Adrenal gland (tissue), 12 donors: Measurements from ENCODE around the gene ACTL7B. TPM values are rescaled to one million over a fixed set of nuclear protein-coding genes. Genes with fewer than 3 reads are reported as not detected.

Experiments
- DNase-seq, 7 donors: peaks; one replicate each; pipeline ENCODE4 v3.0.0-alpha.2; 2019 to 2020
- H3K27ac ChIP-seq, 5 donors: fragments of 200-600 bp; sonication (generic) in 4 of 5; 1 replicate in 3 of 5; 2 replicates in 2 of 5; pipeline versions ENCODE4 v1.5.1 to v1.8.0; 2016 to 2020; ENCODE audit warnings: mild to moderate bottlenecking in 1 of 5
- H3K27me3 ChIP-seq: fragments of 200-600 bp; 2 replicates; pipeline ENCODE4 v1.8.0; 2021
- H3K36me3 ChIP-seq, 2 donors: fragments of 200-600 bp; replicated peaks in 1 of 2; 1 replicate in 1 of 2; 2 replicates in 1 of 2; pipeline versions ENCODE4 v1.5.1 to v1.8.0; 2018 to 2022
- H3K4me1 ChIP-seq, 2 donors: fragments of 200-600 bp; replicated peaks in 1 of 2; 1 replicate in 1 of 2; 2 replicates in 1 of 2; pipeline versions ENCODE4 v1.5.1 to v1.8.0; 2018 to 2021
- H3K4me3 ChIP-seq, 4 donors: fragments of 200-600 bp; sonication (generic) in 3 of 4; one replicate each; pipeline ENCODE4 v1.5.1; 2016 to 2018
- H3K9me3 ChIP-seq, 3 donors: fragments of 200-600 bp; sonication (generic) in 1 of 3; replicated peaks in 1 of 3; 1 replicate in 2 of 3; 2 replicates in 1 of 3; pipeline versions ENCODE4 v1.5.1 to v1.8.0; 2016 to 2021
- CTCF ChIP-seq, 6 experiments: fragments of 450-650 bp in 4 of 6; fragments of 200-600 bp in 2 of 6; sonication (generic) in 1 of 6; IDR thresholded peaks; 1 replicate in 5 of 6; 2 replicates in 1 of 6; pipeline versions ENCODE4 v1.5.1 to v1.8.0; 2016 to 2021; ENCODE audit warnings: antibody characterized with exemption in 6 of 6, mild to moderate bottlenecking in 2 of 6, moderate library complexity in 1 of 6
- POLR2A ChIP-seq, 2 donors: fragments of 450-650 bp; IDR thresholded peaks; one replicate each; pipeline ENCODE4 v1.6.1; 2017; ENCODE audit warnings: antibody characterized with exemption in 2 of 2, mild to moderate bottlenecking in 2 of 2, moderate library complexity in 1 of 2
- WGBS, 4 donors: extraction: QIAGEN DNeasy Blood & Tissue Kit in 2 of 4; methylation state at CpG; one replicate each; pipeline versions ENCODE4 v1.1.5 to v1.1.7; 2013 to 2017; 5-methylcytosine and 5-hydroxymethylcytosine counted together
- intact Hi-C, 2 donors: fragments of 100-400 bp; cut with DNase I; formaldehyde crosslinking; loops; one replicate each; pipeline versions ENCODE4 v1.14.1 to v1.15.0; 2022 to 2023
- polyA plus RNA-seq, 3 donors: library from polyadenylated mRNA; stranded (reverse); fragments of 200-250 nt in 2 of 3; fragments of 350-450 nt in 1 of 3; fragmentation: Illumina TruSeq in 1 of 3; extraction: RNeasy Lipid Tissue Mini Kit (QIAGEN cat#74804) in 1 of 3; gene quantifications; one replicate each; pipeline ENCODE4 v1.2.3, GENCODE V29; 2013 to 2014
- small RNA-seq, 2 donors: library from RNA; depleted of rRNA; stranded (forward); fragments of <200 nt; gene quantifications; one replicate each; pipeline ENCODE3, GENCODE V24; 2016
- total RNA-seq, 9 donors: library from RNA; depleted of rRNA in 4 of 9; stranded (reverse); fragments of >200 nt in 4 of 9; fragments of 120-200 nt in 1 of 9; fragmentation: NEBNext Ultra II Directional in 1 of 9; extraction: Animal tissue kit (Norgen Biotek cat#: 25700) in 1 of 9; gene quantifications; one replicate each; pipeline versions ENCODE4 v1.1.0 to v1.2.4, GENCODE V29; 2013 to 2023
- donor health status: healthy with polysubstance abuse.
- donor health status: Bipolar disorder and iron deficiency.
- donor health status: DM: yes; HTN: yes; CAD: no.
- donor health status: DM: no; HTN: no; CAD: no.
- donor health status: DM: no; HTN: no; CAD: no.
- donor health status: DM: yes; HTN: yes; CAD: no.

The ACTL7B gene
- total and polyA plus RNA-seq, 12 donors: 0.12 to 0.95 (median 0.27) TPM; not detected in 4

DNA sequence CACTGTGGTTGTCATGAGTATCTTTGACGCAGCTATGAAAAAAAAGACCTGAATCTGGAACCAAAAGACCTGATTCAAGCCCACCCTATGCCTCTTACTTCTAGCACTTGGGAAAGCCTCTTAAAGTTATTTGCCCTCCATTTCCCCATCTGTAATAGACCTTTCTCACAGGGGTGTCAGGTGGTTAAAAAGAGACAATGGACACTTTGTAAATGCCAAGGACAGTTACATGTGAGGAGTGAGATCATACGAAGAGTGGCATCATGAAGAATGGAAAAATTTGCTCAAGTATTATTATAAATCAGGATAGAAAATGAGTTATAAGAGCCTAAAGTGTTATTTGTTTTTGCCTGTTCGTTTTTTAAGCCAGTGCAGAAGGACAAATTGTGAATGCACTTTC lies 46.5 kb downstream of the ACTL7B start:
- no peak overlapping the region for H3K27ac ChIP-seq
- 48 to 55% (median 54%) methylated on average over 3 of the region's 3 CpGs for WGBS, 4 donors
- H3K36me3 ChIP-seq: no peaks in the 10 kb centered on the region
- intact Hi-C loops: no loop called here
- peaks cover 0 to 6% of the 10 kb centered on the region in 2 donors for H3K4me1 ChIP-seq
- no peaks in the 10 kb centered on the region for H3K27me3 ChIP-seq
- no peak overlapping the region for H3K4me3 ChIP-seq
- H3K9me3 ChIP-seq: no peaks in the 10 kb centered on the region
- DNase-seq: no peak
- TF ChIP-seq POLR2A (IDR thresholded peaks at IDR 0.05) (no peak), CTCF (IDR thresholded peaks at IDR 0.05) (no peak)

Small RNA genes within 50 kb of the gene (small RNA-seq; reads per million reads assigned to genes)
- 0 reads per million in 2 donors for gene AL359692.1

Other genes starting within 250 kb of the ACTL7B start
- not detected for gene ACTL7A, start 6.3 kb upstream of the ACTL7B start, total RNA-seq
- not detected for gene ACTL7A, start 6.3 kb upstream of the ACTL7B start, polyA plus RNA-seq
- gene ELP1, start 78.1 kb upstream of the ACTL7B start, total RNA-seq: 100 to 1,000 TPM in 8 of 9 donors, 10 to 100 TPM in 1; 72.5 to 768 (median 158) TPM
- 100 to 1,000 TPM in 1 of 3 donors, 10 to 100 TPM in 2; 54.3 to 261 (median 63.5) TPM for gene ELP1, start 78.1 kb upstream of the ACTL7B start, polyA plus RNA-seq
- gene ABITRAM, start 78.4 kb upstream of the ACTL7B start, total RNA-seq: 10 to 100 TPM in 6 of 9 donors, 1 to 10 TPM in 3; 3.5 to 20.2 (median 12.1) TPM
- 10 to 100 TPM; 13.2 to 33.0 (median 17.1) TPM for gene ABITRAM, start 78.4 kb upstream of the ACTL7B start, polyA plus RNA-seq
- gene CTNNAL1, start 157.5 kb upstream of the ACTL7B start, total RNA-seq: 100 to 1,000 TPM; 182 to 817 (median 463) TPM
- gene CTNNAL1, start 157.5 kb upstream of the ACTL7B start, polyA plus RNA-seq: 100 to 1,000 TPM; 280 to 429 (median 282) TPM